HepG2 (cell line): ENCODE data around the gene CASKIN2. TPM values are rescaled to one million over a fixed set of nuclear protein-coding genes. Genes with fewer than 3 reads are reported as not detected.
A peak's percentile ranks its signal among the peaks of the same experiment; 100 is the strongest.

ENCODE experiments used
- AGO1 ChIP-seq: fragments of 200-400 bp; formaldehyde crosslinking; IDR thresholded peaks from 2 replicates; pipeline ENCODE4 v1.6.1; 2017; ENCODE audit warnings: mild to moderate bottlenecking, low read depth, low read length, moderate library complexity; ENCODE audit not compliant: poor library complexity, severe bottlenecking
- ATF5 ChIP-seq: sonication (generic); formaldehyde crosslinking; IDR thresholded peaks from 2 replicates; pipeline ENCODE4 v1.4.0; 2020; ENCODE audit warnings: mild to moderate bottlenecking, low read depth, missing genetic modification reagents
- ATRX ChIP-seq: sonication (generic); formaldehyde crosslinking; IDR thresholded peaks from 2 replicates; pipeline ENCODE4 v1.4.0; 2020; ENCODE audit warnings: missing genetic modification reagents, borderline replicate concordance
- CSRNP2 ChIP-seq: sonication (generic); formaldehyde crosslinking; conservative IDR thresholded peaks from 2 replicates; pipeline ENCODE4 v1.8.0; 2022; ENCODE audit warnings: low read depth, missing genetic modification reagents
- GTF3A ChIP-seq: sonication (generic); formaldehyde crosslinking; conservative IDR thresholded peaks from 2 replicates; pipeline ENCODE4 v1.4.0; 2020; ENCODE audit warnings: mild to moderate bottlenecking, missing genetic modification reagents
- HIC2 ChIP-seq: sonication (generic); formaldehyde crosslinking; IDR thresholded peaks from 2 replicates; pipeline ENCODE4 v1.9.0; 2022; ENCODE audit warnings: low read depth, missing genetic modification reagents
- KAT2B ChIP-seq: fragments of 150-350 bp; IDR thresholded peaks from 2 replicates; pipeline ENCODE4 v1.6.1; 2014; ENCODE audit warnings: low read depth, low read length, borderline replicate concordance
- MAZ ChIP-seq, 2 experiments: sonication (generic) in 1 of 2; formaldehyde crosslinking in 1 of 2; IDR thresholded peaks; 2 replicates each; pipeline versions ENCODE4 v1.5.0 to v1.6.1; 2012 to 2020; ENCODE audit warnings: low read depth in 2 of 2, mild to moderate bottlenecking in 2 of 2, borderline replicate concordance in 1 of 2, improper control_type of control experiment in 1 of 2, low read length in 1 of 2, missing genetic modification reagents in 1 of 2, moderate library complexity in 1 of 2
- MXI1 ChIP-seq: IDR thresholded peaks from 3 replicates; pipeline ENCODE4 v1.6.1; 2012; ENCODE audit warnings: low read depth, low read length, inconsistent platforms, borderline replicate concordance
- POLR2AphosphoS5 ChIP-seq: IDR thresholded peaks from 2 replicates; pipeline ENCODE4 v1.6.1; 2012; ENCODE audit warnings: low read depth, low read length
- RARA ChIP-seq: IDR thresholded peaks from 2 replicates; pipeline ENCODE4 v1.6.1; 2016; ENCODE audit warnings: missing genetic modification reagents, missing compliant biosample characterization
- TSC22D2 ChIP-seq: sonication (generic); formaldehyde crosslinking; IDR thresholded peaks from 2 replicates; pipeline ENCODE4 v1.5.1; 2020; ENCODE audit warnings: missing genetic modification reagents, mild to moderate bottlenecking, borderline replicate concordance
- ZNF280B ChIP-seq: sonication (generic); formaldehyde crosslinking; IDR thresholded peaks from 2 replicates; pipeline ENCODE4 v1.5.0; 2020; ENCODE audit warnings: missing genetic modification reagents, mild to moderate bottlenecking, borderline replicate concordance
- ZNF329 ChIP-seq: sonication (generic); formaldehyde crosslinking; IDR thresholded peaks from 2 replicates; pipeline ENCODE4 v1.9.0; 2021; ENCODE audit warnings: low read depth, mild to moderate bottlenecking, missing genetic modification reagents
- ZNF446 ChIP-seq: sonication (generic); formaldehyde crosslinking; IDR thresholded peaks from 2 replicates; pipeline ENCODE4 v1.5.0; 2020; ENCODE audit warnings: mild to moderate bottlenecking, missing genetic modification reagents
- ZNF563 ChIP-seq: sonication (generic); formaldehyde crosslinking; IDR thresholded peaks from 2 replicates; pipeline ENCODE4 v1.8.0; 2022; ENCODE audit warnings: mild to moderate bottlenecking, moderate library complexity, missing genetic modification reagents
- ZNF670 ChIP-seq: sonication (generic); formaldehyde crosslinking; IDR thresholded peaks from 2 replicates; pipeline ENCODE4 v1.8.0; 2022; ENCODE audit warnings: mild to moderate bottlenecking, missing genetic modification reagents, borderline replicate concordance
- ZNF704 ChIP-seq: sonication (generic); formaldehyde crosslinking; IDR thresholded peaks from 2 replicates; pipeline ENCODE4 v1.8.1; 2023; ENCODE audit warnings: mild to moderate bottlenecking, inconsistent platforms, moderate library complexity, missing genetic modification reagents, borderline replicate concordance
- polyA plus RNA-seq, 8 experiments: library from polyadenylated mRNA; depleted of rRNA in 3 of 8; stranded (reverse) in 7 of 8; unstranded in 1 of 8; fragments of >200 nt; fragmentation: Illumina TruSeq in 4 of 8; extraction: Trizol in 4 of 8; gene quantifications; 2 replicates each; pipeline versions ENCODE4 v1.2.1 to v1.2.3, GENCODE V29; 2011 to 2016; ENCODE audit warnings: low read depth in 4 of 8, missing spikeins in 1 of 8, mixed read lengths in 1 of 8; ENCODE audit not compliant: insufficient read depth in 1 of 8
- total RNA-seq, 5 experiments: library from RNA; depleted of rRNA; stranded (reverse); fragments of >200 nt; fragmentation: Illumina TruSeq; extraction: Trizol; gene quantifications; 2 replicates each; pipeline ENCODE4 v1.2.3, GENCODE V29; 2016; ENCODE audit warnings: low read depth in 1 of 5

The CASKIN2 gene
- total and polyA plus RNA-seq, 2 of the 13 experiments (the other 11 are each of a cell fraction or from before 2014, with no cell fraction given) = 5.2 to 7.8 TPM

- TF ChIP-seq HIC2 (CRISPR knock-in tag) = peak; percentile 91
- 0 out of 2 replicates have a peak, but pooled peaks have one; percentile 57 for TF ChIP-seq ZNF704
- no peak for TF ChIP-seq CSRNP2 (CRISPR knock-in tag)
- TF ChIP-seq ZNF329 = peak; percentile 45; the same call in 1 of the 2 replicates
- TF ChIP-seq POLR2AphosphoS5 = 0 out of 2 replicates have a peak, but pooled peaks have one; percentile 35
- 0 out of 2 replicates have a peak, but pooled peaks have one; percentile 71 for TF ChIP-seq ZNF446 (CRISPR knock-in tag)
- peak; percentile 79; the same call in 1 of the 3 replicates for TF ChIP-seq MXI1
- TF ChIP-seq ATRX (CRISPR knock-in tag) = no peak
- TF ChIP-seq RARA = peak; percentile 92
- TF ChIP-seq GTF3A (CRISPR knock-in tag) = no peak
- TF ChIP-seq ATF5 (CRISPR knock-in tag) = no peak
- peak; percentile 66; the same call in 1 of the 2 replicates for TF ChIP-seq MAZ (IDR thresholded peaks at IDR 0.05; ENCODE audit: borderline replicate concordance, low read depth, low read length)
- TF ChIP-seq MAZ (CRISPR knock-in tag; IDR thresholded peaks at IDR 0.05; ENCODE audit: low read depth) = peak; percentile 99
- no peak for TF ChIP-seq KAT2B
- peak; percentile 83; the same call in 1 of the 2 replicates for TF ChIP-seq TSC22D2 (CRISPR knock-in tag)
- peak; percentile 71; the same call in 1 of the 2 replicates for TF ChIP-seq ZNF563 (CRISPR knock-in tag)
- no peak for TF ChIP-seq AGO1
- TF ChIP-seq ZNF670 (CRISPR knock-in tag) = no peak
- TF ChIP-seq ZNF280B (CRISPR knock-in tag) = peak; percentile 83; the same call in 1 of the 2 replicates
Observed at GRCh38 chr17:75511610-75512575, 3.4 kb downstream of the CASKIN2 start (continued).
